ENCODE results near the gene SERHL2.

GRCh38 chr22:42587588-42588175 lies 33.9 kb downstream of the SERHL2 start:
- TF ChIP-seq CTCF (IDR thresholded peaks at IDR 0.05) (no peak), RFX5 (IDR thresholded peaks at IDR 0.05; ENCODE audit: low read length) (no peak), JUND (IDR thresholded peaks at IDR 0.05) (no peak), GABPA (IDR thresholded peaks at IDR 0.05; ENCODE audit: low read depth) (no peak), EZH2phosphoT487 (IDR thresholded peaks at IDR 0.05; ENCODE audit: borderline replicate concordance, low read depth) (no peak), EP300 (IDR thresholded peaks at IDR 0.05; ENCODE audit: borderline replicate concordance in 1 of 2, low read depth in 1 of 2, low read length in 1 of 2) (no peak), RCOR1 (IDR thresholded peaks at IDR 0.05; ENCODE audit: low read length) (no peak), IRF3 (IDR thresholded peaks at IDR 0.05; ENCODE audit: low read depth, low read length) (no peak), PBX3 (IDR thresholded peaks at IDR 0.05) (no peak), YY1 (IDR thresholded peaks at IDR 0.05; ENCODE audit: low read depth) (no peak), RAD21 (IDR thresholded peaks at IDR 0.05; ENCODE audit: low read length) (no peak), REST (IDR thresholded peaks at IDR 0.05; ENCODE audit: low read depth, low read length) (no peak)
- TF ChIP-seq, protein P1, sequence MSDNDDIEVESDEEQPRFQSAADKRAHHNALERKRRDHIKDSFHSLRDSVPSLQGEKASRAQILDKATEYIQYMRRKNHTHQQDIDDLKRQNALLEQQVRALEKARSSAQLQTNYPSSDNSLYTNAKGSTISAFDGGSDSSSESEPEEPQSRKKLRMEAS (IDR thresholded peaks at IDR 0.05; ENCODE audit: low read depth): no peak
